ENCODE results near the gene FMNL1.

Gene FMNL1

DNA sequence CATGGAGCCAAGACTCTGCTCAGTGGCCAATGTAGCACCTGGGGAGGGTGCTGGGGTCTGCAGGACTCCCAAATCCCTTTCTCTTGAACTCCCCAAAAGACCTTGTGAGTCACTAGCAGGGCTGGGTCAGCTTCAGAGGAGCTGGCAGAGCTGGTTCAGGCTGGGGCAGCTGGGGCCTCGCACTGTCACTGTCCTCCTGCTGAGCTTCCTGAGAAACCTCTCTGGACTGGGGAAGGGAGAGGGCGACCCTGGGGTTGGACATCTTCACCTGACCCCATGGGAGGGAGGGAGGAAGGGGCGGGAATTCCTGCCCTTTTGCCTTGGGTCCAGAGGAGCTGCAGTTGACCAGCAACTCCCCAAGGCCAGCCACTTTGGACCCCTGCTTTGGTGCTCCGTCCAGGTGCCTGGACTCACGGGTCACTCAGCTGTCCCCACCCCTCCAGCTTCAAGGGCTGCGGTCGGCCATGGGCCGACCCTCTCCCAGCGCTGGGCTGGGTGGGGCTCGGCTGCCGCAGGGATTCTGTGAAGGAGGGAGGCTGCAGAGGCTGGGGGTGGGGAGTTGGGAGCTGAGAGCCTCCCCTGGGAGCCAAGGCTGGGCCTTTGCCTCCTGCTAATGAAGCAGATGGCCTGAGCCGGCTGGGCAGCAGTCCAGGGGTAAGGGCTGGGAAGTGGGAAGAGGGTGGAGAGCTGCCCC, 9.2 kb downstream of the FMNL1 start:
- DNase-seq: no peak

DNA sequence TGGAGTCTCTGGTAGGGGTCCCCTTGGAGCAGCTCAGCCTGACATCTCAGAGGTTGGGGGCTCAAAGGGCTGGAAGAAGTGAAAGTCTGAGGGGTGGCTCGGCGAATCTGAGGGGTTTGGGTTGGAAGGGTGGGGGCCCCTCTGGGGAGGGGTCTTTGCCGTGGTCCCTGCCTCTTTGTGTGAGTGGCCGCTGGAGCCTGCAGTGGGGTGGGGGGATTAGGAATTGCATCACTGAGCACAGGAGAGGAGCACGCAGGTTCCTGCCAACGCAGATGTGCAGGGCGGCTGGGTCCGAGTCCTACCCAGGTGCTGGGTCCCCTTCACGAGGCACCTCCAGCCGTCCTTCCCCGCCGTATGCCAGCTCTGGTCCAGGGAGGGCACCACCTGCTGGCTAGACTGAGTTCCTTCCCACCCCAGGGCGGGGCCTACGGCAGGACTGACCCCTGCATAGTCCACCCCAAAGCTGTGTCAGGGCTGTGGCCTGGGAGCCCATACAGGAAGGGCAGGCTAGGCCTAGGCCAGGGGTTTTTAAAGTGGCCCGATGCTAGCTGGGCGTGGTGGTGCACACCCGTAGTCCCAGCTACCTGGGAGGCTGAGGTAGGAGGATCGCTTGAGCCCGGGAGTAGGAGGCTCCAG, 9.9 kb downstream of the FMNL1 start:
- intact Hi-C loops (cut with DNase I): no loop called here
- no peak for DNase-seq

More for the DNA sequence above, 9.2 kb downstream of the FMNL1 start:
- intact Hi-C loops (cut with DNase I): no loop called here

DNA sequence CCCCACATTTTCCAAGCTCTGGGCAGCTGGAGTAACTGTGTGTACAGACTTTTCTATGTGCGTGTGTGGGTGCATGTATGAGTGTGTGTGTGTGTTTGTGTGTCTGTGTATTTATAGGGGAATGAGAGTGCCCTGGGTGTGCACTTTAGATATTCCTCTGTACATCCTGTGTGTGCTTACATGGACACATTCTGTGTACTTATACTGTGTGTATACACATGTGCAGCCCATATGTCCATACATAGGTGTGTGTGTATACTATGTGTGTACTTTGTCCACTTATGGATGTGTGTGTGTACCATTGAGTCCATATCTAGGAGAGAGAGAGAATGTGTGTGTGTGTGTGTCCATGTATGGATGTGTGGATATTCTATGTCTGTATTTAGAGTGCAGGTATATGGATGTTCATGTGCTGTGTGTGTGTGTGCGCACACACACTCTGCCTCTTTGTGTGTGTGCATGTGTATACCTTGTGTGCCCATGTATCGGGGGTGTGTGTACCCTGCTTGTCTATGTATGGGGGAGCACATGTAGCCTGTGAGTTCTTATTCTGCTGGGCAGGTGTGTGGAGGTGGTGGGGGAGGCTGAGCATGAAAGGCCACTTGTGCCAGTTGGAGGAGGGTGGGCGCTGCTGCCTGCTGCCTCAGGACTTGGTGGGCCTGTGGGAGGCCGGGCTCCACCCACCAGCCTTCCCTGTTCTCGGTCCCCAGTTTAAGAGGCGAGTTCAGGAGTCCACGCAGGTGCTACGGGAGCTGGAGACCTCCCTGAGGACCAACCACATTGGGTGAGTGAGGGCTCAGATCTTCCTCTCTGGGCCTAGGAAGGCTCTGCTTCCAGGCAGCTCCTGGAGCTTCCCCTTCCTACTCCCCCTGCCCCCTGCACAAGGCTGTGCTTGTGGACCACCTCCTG, 11.1 kb downstream of the FMNL1 start:
- no peak for DNase-seq
- intact Hi-C loops (cut with DNase I): no loop called here

DNA sequence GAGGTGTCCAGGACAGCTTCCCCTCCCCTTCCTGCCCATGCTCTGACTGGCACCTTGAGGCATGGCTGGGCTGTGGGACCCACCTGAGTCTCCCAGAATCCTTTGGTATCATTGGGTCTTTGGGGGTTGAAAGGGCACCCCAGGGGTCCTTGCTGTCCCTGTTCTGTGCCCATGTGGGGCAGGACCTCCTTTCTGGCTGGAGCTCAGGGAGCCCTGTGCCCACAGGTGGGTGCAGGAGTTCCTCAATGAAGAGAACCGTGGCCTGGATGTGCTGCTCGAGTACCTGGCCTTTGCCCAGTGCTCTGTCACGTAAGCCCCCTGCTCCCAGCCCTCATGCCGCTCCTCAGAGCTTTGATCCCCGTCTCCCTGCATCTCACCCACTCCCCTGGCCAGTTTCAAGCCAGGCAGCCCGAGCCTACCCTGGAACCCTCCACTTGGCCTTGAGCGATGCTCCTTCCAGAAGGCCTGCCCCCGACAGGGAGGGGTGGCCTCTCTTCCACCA, 11.8 kb downstream of the FMNL1 start:
- no peak for DNase-seq
- intact Hi-C loops (cut with DNase I): no loop called here

DNA sequence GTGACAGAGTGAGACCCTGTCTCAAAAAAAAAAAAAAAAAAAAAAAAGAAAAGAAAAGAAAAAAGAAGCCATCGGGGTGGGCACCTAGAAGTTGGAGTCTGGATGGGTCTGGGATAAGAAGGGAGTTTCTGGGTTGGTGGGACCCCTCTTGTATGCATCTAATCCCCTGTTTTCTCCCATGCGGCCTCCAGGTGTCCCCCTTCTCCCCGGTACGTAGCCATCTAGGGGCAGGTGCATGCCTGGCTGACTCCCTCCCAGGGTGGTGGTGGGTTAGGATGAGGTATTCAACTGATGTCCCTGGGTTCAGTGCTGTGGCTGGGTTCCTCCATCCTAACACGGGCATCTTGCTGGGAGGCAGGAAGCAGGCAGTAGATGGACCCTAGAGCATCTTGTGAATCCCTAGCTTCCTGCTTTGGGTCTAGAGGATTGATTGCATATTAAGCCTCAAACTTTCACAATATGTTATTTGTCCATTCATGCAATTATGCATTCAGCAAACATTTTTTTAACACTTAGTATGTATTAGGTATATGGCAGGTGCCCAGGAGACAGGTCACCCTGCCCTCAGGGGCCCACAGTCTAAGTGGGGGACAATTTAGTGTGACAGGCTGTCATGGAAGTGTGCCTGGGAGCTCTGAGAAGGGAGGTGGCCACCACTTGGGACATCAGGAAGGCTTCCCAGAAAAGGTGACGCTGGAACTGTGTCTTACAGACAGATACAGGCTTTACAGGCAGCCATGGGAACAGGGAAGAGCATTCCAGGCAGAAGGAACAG, 13.1 kb downstream of the FMNL1 start:
- DNase-seq: peak in 1 of 42 donors; percentile 37
- intact Hi-C loops (cut with DNase I): no loop called here

DNA sequence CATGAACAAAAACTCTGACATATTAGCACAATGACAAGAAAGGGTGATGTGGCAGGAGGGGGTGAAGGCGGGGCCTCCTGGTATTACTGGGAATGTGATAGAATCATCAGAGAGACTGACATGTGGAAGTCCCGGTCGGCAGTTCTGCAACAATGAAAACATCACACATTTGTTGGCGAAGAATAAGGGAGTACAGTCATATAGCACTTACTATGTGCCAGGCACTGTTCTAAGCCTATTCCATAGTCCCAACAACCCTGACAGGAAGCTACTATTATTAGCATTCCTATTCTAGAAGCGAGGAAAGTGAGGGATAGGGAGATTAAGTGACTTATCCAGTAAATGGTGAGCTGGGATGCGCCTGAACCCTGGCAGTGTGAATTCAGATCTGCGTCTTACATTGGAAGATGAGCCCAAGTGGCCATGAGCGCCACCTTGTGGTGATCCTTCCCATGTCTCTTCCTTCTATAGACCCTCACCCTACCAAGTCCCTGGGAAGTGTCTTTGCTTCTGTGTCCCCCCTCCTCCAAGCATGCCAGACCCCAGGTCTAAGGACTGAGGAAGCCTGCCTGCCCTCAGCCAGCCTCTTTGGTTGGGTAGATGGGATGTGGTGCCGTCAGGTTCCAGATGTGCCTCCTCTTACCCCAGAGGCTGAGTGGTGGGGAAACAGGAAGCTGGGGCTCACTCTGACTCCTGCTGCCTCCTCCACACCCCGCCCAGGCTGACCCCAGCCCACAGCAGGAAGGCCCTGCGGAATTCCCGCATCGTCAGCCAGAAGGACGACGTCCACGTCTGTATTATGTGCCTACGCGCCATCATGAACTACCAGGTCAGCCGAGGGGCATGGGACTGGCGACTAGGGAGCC, 14.0 kb downstream of the FMNL1 start:
- intact Hi-C loops (cut with DNase I): no loop called here
- peak in 41 of 42 donors; percentile 48 to 91 (median 73) for DNase-seq

DNA sequence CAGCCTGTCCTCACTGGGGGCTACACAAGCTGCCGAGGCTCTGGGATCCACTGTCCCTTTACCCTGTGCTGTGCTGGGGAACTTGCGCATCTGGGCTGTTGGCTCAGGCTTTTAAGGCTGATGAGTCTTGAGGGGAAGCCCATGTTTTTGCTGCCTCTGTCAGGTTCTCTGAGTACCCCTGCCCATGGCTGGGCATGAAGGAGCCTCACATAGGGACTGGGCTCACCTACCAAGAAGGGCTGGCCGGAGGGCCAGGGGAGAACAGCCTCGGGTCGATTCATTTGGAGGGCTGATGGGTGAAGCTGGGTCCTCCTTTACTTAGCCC, 14.6 kb downstream of the FMNL1 start:
- intact Hi-C loops (cut with DNase I): no loop called here
- DNase-seq: no peak

DNA sequence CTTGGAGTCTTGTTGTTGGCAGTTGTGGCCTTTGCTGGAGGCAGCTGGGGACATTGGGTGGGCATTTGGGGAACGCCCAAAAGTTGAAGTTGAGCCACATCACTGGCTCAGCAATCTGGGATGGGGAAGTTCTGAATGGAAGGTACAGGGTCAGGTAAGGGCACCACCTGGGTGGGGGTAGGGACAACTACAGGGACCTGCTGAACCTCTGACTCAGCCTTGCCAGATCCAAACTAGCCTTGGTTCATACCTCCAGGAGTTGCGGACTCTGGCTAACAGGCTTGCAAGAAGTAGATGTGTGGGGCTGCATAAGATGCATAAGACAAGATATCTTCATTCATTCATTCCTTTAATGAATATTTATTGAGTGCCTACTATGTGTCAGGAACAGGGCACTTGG, 16.0 kb downstream of the FMNL1 start:
- no peak for DNase-seq
- intact Hi-C loops (cut with DNase I): no loop called here

DNA sequence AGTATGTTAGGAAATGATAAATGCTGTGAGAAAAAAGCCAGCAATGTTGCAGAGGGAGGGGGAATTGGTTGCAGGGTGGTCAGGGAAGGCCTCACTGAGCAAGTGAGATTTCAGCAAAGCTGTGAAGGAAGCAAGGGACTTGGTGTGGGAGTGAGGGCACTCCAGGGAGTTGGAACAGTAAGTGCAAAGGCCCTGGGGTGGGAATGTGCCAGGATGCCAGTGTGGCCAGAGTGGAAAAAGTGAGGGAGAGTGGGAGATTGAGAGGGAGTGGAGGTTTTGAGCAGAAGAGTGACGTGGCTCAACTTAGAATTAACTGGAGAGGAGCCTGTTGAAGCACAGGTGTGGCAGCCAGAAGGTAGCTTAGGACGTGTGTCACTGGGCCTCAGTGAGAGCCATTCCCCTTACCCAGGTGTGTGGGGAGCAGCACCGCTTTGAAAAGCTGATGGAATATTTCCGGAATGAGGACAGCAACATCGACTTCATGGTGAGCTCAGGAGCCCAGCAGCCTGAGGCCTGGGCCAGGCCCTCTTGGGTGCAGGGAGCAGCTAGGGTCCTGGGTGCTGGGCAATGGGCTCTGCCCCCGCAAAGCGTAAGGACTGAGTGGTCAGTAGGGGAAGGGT, 16.6 kb downstream of the FMNL1 start:
- intact Hi-C loops (cut with DNase I): no loop called here
- no peak for DNase-seq

DNA sequence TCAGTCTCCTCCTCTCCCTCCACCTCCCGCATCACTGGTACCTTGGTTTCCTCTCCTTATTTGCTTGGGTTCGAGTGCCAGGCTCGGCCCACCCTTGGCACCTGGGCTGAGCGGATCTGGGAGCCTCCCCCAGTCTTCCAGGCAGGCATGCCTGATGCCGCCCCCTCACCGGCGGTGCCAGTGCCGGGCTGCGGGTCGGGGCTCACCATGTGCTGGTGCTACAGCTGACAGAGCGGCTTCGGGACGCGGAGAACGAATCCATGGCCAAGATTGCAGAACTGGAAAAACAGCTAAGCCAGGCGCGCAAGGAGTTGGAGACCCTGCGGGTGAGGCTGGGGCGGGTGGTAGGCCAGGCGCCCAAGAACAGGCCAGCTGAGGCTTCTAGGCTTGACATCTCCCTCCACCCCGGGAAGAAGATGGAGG, 19.2 kb downstream of the FMNL1 start:
- intact Hi-C loops (cut with DNase I): no loop called here
- DNase-seq: peak in 41 of 42 donors; percentile 44 to 90 (median 74)

DNA sequence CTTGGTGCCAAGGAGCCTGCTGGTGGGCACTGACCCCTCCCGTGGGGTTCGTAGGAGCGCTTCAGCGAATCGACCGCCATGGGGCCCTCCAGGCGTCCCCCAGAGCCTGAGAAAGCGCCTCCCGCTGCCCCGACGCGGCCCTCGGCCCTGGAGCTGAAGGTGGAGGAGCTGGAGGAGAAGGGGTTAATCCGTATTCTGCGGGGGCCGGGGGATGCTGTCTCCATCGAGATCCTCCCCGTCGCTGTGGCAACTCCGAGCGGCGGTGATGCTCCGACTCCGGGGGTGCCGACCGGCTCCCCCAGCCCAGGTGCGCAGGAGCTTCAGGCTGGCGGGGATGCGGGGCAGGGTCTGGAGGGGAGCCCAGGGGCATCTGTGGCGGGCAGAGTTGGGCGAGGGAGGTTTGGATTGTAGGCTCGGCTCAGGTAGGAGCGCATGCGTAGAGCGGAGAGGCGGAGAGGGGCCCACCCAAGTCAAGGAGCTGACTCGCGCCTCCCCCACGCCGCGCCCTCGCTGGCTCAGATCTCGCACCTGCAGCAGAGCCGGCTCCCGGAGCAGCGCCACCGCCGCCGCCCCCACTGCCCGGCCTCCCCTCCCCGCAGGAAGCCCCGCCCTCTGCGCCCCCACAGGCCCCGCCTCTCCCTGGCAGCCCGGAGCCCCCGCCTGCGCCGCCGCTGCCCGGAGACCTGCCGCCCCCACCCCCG, 19.8 kb downstream of the FMNL1 start:
- peak; percentile 59 to 94 (median 83) for DNase-seq
- intact Hi-C loops (cut with DNase I): no loop called here

DNA sequence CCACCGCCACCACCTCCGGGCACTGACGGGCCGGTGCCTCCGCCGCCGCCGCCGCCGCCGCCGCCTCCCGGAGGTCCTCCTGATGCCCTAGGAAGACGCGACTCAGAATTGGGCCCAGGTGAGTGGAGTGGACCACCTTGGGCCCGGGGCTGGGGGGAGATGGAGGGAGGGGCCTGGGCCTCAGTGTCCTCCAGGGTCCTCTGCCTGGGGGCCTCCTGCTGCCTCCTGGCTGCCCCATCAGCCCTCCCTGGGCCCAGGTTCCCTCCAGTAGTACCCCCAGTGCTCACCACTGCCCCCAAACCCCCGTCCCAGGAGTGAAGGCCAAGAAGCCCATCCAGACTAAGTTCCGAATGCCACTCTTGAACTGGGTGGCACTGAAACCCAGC, 20.3 kb downstream of the FMNL1 start:
- DNase-seq: no peak
- intact Hi-C loops (cut with DNase I): no loop called here

DNA sequence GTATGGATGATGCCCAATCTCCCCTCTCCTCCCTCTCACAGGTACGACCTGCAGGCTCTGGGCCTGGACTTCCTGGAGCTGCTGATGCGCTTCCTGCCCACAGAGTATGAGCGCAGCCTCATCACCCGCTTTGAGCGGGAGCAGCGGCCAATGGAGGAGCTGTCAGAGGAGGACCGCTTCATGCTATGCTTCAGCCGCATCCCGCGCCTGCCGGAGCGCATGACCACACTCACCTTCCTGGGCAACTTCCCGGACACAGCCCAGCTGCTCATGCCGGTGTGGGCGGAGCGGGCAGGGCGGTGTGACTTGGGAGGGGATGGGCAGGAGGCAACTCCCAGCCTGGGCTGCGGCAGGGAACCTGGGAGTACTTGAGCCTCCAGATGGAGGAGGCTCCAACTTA, 22.1 kb downstream of the FMNL1 start:
- intact Hi-C loops (cut with DNase I): no loop called here
- DNase-seq: no peak

DNA sequence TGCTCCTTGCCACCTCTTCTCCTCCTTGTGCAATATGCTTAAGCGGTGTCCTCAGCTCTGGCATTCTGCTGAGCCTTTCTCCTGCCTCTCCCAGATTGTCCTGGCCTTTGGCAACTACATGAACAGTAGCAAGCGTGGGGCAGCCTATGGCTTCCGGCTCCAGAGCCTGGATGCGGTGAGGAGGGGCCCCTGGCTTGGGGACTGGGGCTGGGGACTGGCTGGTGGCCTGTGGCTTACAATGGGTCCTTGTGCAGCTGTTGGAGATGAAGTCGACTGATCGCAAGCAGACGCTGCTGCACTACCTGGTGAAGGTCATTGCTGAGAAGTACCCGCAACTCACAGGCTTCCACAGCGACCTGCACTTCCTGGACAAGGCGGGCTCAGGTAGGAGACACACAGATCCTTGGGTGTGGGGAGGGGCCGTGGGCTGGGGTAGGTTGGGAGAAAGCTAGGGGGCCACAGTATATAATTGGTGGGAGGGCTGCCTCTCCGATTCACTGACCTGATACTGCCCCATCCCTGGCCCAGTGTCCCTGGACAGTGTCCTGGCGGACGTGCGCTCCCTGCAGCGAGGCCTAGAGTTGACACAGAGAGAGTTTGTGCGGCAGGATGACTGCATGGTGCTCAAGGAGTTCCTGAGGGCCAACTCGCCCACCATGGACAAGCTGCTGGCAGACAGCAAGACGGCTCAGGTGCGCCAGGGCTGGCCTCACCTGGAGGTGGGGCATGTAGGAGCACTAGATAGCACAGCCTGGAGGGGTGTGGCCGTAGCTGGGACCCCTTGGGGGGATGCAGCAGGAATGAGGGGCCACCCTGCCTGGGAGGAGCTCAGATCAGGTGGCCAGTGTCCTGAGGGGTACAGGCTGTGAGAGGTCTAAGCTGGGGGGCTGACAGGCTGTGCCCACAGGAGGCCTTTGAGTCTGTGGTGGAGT, 23.3 kb downstream of the FMNL1 start:
- intact Hi-C loops (cut with DNase I): no loop called here

DNA sequence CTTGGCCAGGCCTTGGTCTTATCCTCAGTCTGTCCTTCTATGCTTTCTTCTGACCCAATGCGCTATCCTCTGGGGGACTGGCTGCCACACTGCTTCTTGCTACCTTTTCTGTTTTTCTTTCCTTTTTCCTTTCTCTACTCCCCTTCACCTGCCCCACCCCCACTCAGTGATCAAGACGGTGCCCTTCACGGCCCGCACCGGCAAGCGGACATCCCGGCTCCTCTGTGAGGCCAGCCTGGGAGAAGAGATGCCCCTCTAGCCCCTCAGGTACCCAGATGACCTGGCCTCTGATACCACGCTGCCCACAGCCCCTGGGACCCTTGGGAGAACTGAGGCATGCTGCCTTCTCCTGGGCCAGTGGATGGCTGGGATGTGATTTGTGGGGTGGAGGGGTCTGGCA, 24.7 kb downstream of the FMNL1 start:
- intact Hi-C loops (cut with DNase I): no loop called here
- no peak for DNase-seq

More for the DNA sequence above, 23.3 kb downstream of the FMNL1 start:
- DNase-seq: no peak

DNA sequence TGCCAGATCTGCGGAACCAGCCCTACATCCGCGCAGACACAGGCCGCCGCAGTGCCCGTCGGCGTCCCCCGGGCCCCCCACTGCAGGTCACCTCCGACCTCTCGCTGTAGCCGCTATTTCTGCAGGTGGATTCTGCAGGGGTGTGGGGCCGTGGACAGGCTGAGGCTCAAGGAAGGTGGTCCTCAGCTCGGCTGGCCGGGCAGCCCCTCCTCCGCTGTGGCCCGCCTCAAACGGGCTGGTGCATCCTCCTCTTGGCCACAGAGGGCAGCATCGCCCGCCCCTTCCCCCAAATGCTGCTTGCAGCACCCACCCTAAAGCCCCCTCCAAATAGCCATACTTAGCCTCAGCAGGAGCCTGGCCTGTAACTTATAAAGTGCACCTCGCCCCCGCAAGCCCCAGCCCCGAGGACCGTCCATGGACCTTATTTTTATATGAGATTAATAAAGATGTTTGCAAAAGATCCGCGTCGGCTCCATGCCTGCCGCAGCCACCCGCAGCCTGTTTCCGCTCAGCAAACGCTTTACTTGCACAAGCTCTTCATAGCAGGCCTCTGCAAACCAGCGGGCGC, 25.3 kb downstream of the FMNL1 start:
- intact Hi-C loops (cut with DNase I): no loop called here
- peak in 8 of 42 donors; percentile 39 to 71 (median 49) for DNase-seq
